ENCODE results near the gene ADAMTSL3.

The ADAMTSL3 gene

DNA sequence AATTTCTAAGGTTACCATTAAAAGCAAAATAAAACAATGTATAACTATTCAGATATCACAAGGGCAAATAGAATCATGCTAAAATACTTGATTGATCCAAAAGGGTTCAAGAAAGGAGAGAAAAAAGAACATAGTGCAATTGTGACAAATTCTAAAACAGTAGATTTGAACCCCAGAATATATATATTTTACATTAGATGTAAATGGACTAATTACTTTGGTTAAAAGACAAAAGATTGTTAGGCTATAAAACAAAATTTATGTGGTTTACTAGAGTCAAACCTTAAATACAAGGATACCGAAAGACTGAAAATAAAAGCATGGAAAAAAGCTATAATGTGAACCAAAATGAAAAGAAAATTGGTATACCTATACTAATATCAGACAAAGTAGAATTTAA is 129.3 kb downstream of the ADAMTSL3 start:
- Histone ChIP-seq H3K27ac (ENCODE audit: low read depth, low read length) (no peak overlapping the region), H3K79me2 (ENCODE audit: insufficient read depth, low read length) (no peaks in the 10 kb centered on the region), H3K4me2 (ENCODE audit: low read depth, low read length, poor library complexity, severe bottlenecking) (no peak overlapping the region), H3K36me3 (ENCODE audit: low read length) (no peaks in the 10 kb centered on the region), H3K27me3 (ENCODE audit: low read length) (no peaks in the 10 kb centered on the region), H3K9me2 (replicated peaks; ENCODE audit: insufficient read depth, low read length) (no peaks in the 10 kb centered on the region), H3F3A (ENCODE audit: insufficient read depth) (no peaks in the 10 kb centered on the region), H2AFZ (ENCODE audit: low read depth, low read length, severe bottlenecking) (no peak overlapping the region), H3K4me3 (ENCODE audit: insufficient read depth, low read length, poor library complexity, severe bottlenecking) (no peak overlapping the region), H3K9ac (ENCODE audit: low read length) (no peak overlapping the region), H4K20me1 (ENCODE audit: low read depth, low read length) (no peaks in the 10 kb centered on the region), H3K9me3 (ENCODE audit: insufficient read depth, low read length) (no peaks in the 10 kb centered on the region)
- TF ChIP-seq, protein P1, sequence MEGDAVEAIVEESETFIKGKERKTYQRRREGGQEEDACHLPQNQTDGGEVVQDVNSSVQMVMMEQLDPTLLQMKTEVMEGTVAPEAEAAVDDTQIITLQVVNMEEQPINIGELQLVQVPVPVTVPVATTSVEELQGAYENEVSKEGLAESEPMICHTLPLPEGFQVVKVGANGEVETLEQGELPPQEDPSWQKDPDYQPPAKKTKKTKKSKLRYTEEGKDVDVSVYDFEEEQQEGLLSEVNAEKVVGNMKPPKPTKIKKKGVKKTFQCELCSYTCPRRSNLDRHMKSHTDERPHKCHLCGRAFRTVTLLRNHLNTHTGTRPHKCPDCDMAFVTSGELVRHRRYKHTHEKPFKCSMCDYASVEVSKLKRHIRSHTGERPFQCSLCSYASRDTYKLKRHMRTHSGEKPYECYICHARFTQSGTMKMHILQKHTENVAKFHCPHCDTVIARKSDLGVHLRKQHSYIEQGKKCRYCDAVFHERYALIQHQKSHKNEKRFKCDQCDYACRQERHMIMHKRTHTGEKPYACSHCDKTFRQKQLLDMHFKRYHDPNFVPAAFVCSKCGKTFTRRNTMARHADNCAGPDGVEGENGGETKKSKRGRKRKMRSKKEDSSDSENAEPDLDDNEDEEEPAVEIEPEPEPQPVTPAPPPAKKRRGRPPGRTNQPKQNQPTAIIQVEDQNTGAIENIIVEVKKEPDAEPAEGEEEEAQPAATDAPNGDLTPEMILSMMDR (IDR thresholded peaks at IDR 0.05; ENCODE audit: insufficient read depth, low read length, poor library complexity, severe bottlenecking): no peak
- TF ChIP-seq EZH2phosphoT487 (conservative IDR thresholded peaks at IDR 0.05; ENCODE audit: low read length): no peak

DNA sequence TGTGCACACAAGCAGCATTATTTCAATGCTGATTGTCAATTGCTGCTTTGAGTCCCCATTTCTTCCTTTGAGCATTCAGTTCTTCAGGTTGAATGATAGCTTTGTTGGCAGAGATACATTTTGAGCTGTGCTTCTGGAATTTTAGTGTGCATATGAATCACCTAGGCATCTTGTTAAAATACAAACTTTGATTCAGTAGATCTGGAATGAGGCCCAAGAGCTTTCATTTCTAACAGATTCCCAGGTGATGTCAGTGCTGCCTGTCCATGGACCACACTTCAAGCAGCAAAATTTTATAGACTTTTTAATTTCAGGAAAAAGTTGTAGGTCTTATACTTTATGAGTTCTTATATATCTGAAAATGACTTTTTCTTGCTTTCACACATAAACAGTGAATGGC is 131.1 kb downstream of the ADAMTSL3 start:
- Histone ChIP-seq H3K4me3 (ENCODE audit: insufficient read depth, low read length, poor library complexity, severe bottlenecking) (no peak overlapping the region), H2AFZ (ENCODE audit: low read depth, low read length, severe bottlenecking) (no peak overlapping the region), H3K79me2 (ENCODE audit: insufficient read depth, low read length) (no peaks in the 10 kb centered on the region), H3K9me3 (ENCODE audit: insufficient read depth, low read length) (no peaks in the 10 kb centered on the region), H3K27ac (ENCODE audit: low read depth, low read length) (no peak overlapping the region), H3F3A (ENCODE audit: insufficient read depth) (no peaks in the 10 kb centered on the region), H3K9ac (ENCODE audit: low read length) (no peak overlapping the region), H3K36me3 (ENCODE audit: low read length) (no peaks in the 10 kb centered on the region), H4K20me1 (ENCODE audit: low read depth, low read length) (no peaks in the 10 kb centered on the region), H3K9me2 (replicated peaks; ENCODE audit: insufficient read depth, low read length) (no peaks in the 10 kb centered on the region), H3K4me2 (ENCODE audit: low read depth, low read length, poor library complexity, severe bottlenecking) (no peak overlapping the region), H3K27me3 (ENCODE audit: low read length) (no peaks in the 10 kb centered on the region)
- TF ChIP-seq, protein P1 (IDR thresholded peaks at IDR 0.05; ENCODE audit: insufficient read depth, low read length, poor library complexity, severe bottlenecking): no peak
- no peak for TF ChIP-seq EZH2phosphoT487 (conservative IDR thresholded peaks at IDR 0.05; ENCODE audit: low read length)

DNA sequence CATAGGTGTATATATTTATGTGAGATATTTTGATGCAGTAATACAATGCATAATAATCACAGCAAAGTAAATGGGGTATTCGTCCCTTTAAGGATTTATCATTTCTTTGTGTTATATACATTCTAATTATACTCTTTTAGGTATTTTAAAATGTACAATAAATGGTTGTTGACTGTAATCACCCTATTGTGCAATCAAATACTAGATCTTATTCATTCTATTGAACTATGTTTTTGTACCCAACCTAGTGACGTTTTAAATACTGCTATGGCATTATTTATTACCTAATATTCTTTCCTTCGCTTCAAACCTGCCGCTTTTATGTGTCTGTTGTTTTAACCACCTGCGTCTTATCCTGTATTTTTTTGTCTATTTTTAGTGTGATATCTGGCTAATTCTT is 132.4 kb downstream of the ADAMTSL3 start:
- Histone ChIP-seq H3K4me2 (ENCODE audit: low read depth, low read length, poor library complexity, severe bottlenecking) (no peak overlapping the region), H3K79me2 (ENCODE audit: insufficient read depth, low read length) (no peaks in the 10 kb centered on the region), H3K27ac (ENCODE audit: low read depth, low read length) (no peak overlapping the region)

More for the DNA sequence above, 132.4 kb downstream of the ADAMTSL3 start:
- Histone ChIP-seq H2AFZ (ENCODE audit: low read depth, low read length, severe bottlenecking) (no peak overlapping the region), H3K9ac (ENCODE audit: low read length) (no peak overlapping the region), H3K9me3 (ENCODE audit: insufficient read depth, low read length) (no peaks in the 10 kb centered on the region), H3K36me3 (ENCODE audit: low read length) (no peaks in the 10 kb centered on the region), H3K4me3 (ENCODE audit: insufficient read depth, low read length, poor library complexity, severe bottlenecking) (no peak overlapping the region), H4K20me1 (ENCODE audit: low read depth, low read length) (no peaks in the 10 kb centered on the region), H3F3A (ENCODE audit: insufficient read depth) (no peaks in the 10 kb centered on the region), H3K27me3 (ENCODE audit: low read length) (no peaks in the 10 kb centered on the region), H3K9me2 (replicated peaks; ENCODE audit: insufficient read depth, low read length) (no peaks in the 10 kb centered on the region)
- no peak for TF ChIP-seq EZH2phosphoT487 (conservative IDR thresholded peaks at IDR 0.05; ENCODE audit: low read length)
- TF ChIP-seq, protein P1 (IDR thresholded peaks at IDR 0.05; ENCODE audit: insufficient read depth, low read length, poor library complexity, severe bottlenecking): no peak

Data from SU-DHL-6 (cell line).